GM12878 (cell line): ENCODE data around the gene GPR137B. TPM values are rescaled to one million over a fixed set of nuclear protein-coding genes. Genes with fewer than 3 reads are reported as not detected.

Experiments
- ATAC-seq: fragments of 200-7000 bp; cut with Tn5 transposase; 3 replicates; pipeline ENCODE4 v1.9.1; 2020; ENCODE audit warnings: mild to moderate bottlenecking, moderate library complexity
- BruUV-seq: library from RNA; stranded (reverse); fragments of 400-500 nt; replicated peaks from 2 replicates; lab custom pipeline; 2021; lab: Mats Ljungman, UMichigan
- CTCF ChIA-PET: fragments of 300-600 bp; sonication (Branson Sonifier 250); formaldehyde crosslinking; extraction: SDS; loops from one replicate; lab custom pipeline; 2021; ENCODE audit warnings: inconsistent platforms; lab: Yijun Ruan, JAX
- POLR2A ChIA-PET: fragments of 350-600 bp; formaldehyde crosslinking; extraction: SDS; loops from one replicate; lab custom pipeline; 2021; ENCODE audit warnings: inconsistent platforms; lab: Charles Lee
- RAD21 ChIA-PET: fragments of 300-600 bp; sonication (Branson Sonifier 250); formaldehyde crosslinking; loops from one replicate; lab custom pipeline; 2023; ENCODE audit warnings: antibody characterized with exemption; ENCODE audit not compliant: unreplicated experiment; lab: Charles Lee
- SMC1A ChIA-PET: fragments of 300-600 bp; sonication (Branson Sonifier 250); formaldehyde crosslinking; loops from one replicate; lab custom pipeline; 2023; ENCODE audit not compliant: unreplicated experiment, uncharacterized antibody; lab: Charles Lee
- DNase-seq: peaks from one replicate; pipeline ENCODE4 v3.0.0-alpha.2; 2011; ENCODE audit warnings: low read depth, low spot score
- FAIRE-seq: peaks from 3 replicates; lab custom pipeline; 2011; peaks lifted over from hg19 to GRCh38; lab: Jason Lieb, UNC
- H2AFZ ChIP-seq: 2 replicates; pipeline ENCODE4 v1.6.0; 2011; ENCODE audit warnings: low read depth, low read length, control low read depth; ENCODE audit not compliant: control insufficient read depth
- H3K27ac ChIP-seq: 2 replicates; pipeline ENCODE4 v1.5.1; 2011; ENCODE audit warnings: control low read depth; ENCODE audit not compliant: control insufficient read depth, insufficient read depth
- H3K27me3 ChIP-seq, 2 experiments: replicated peaks in 1 of 2; 2 replicates each; pipeline versions ENCODE4 v1.6.0 to v1.6.1; 2011; ENCODE audit warnings: low read length in 1 of 2; ENCODE audit not compliant: control insufficient read depth in 2 of 2, insufficient read depth in 2 of 2
- H3K36me3 ChIP-seq, 2 experiments: 2 replicates each; pipeline ENCODE4 v1.5.1; 2011; ENCODE audit warnings: low read length in 1 of 2; ENCODE audit not compliant: control insufficient read depth in 2 of 2, insufficient read depth in 2 of 2
- H3K4me1 ChIP-seq: 2 replicates; pipeline ENCODE4 v1.6.1; 2011; ENCODE audit warnings: mild to moderate bottlenecking, low read length, moderate library complexity, mixed read lengths; ENCODE audit not compliant: control insufficient read depth, insufficient read depth
- H3K4me2 ChIP-seq: 2 replicates; pipeline ENCODE4 v1.6.0; 2011; ENCODE audit warnings: control low read depth; ENCODE audit not compliant: control insufficient read depth, insufficient read depth
- H3K4me3 ChIP-seq: fragments of 200-600 bp; sonication (generic); 2 replicates; pipeline ENCODE4 v1.5.1; 2016
- H3K79me2 ChIP-seq: 2 replicates; pipeline ENCODE4 v1.6.0; 2011; ENCODE audit warnings: low read length; ENCODE audit not compliant: control insufficient read depth, insufficient read depth
- H3K9ac ChIP-seq: 2 replicates; pipeline ENCODE4 v1.8.0; 2011; ENCODE audit warnings: low read length, control low read depth, mixed read lengths; ENCODE audit not compliant: control insufficient read depth, insufficient read depth
- H3K9me3 ChIP-seq: replicated peaks from 3 replicates; pipeline ENCODE4 v1.5.1; 2011; ENCODE audit warnings: mild to moderate bottlenecking, low read length; ENCODE audit not compliant: control insufficient read depth, insufficient read depth
- H4K20me1 ChIP-seq: 2 replicates; pipeline ENCODE4 v1.6.0; 2011; ENCODE audit not compliant: control insufficient read depth, insufficient read depth
- BACH1 ChIP-seq: fragments of 450-650 bp; IDR thresholded peaks from 2 replicates; pipeline ENCODE4 v1.6.1; 2017; ENCODE audit warnings: mild to moderate bottlenecking, borderline replicate concordance
- EED ChIP-seq: sonication (generic); IDR thresholded peaks from 2 replicates; pipeline ENCODE4 v1.6.1; 2016; ENCODE audit warnings: antibody characterized with exemption, low read depth
- IKZF2 ChIP-seq, 2 experiments: fragments of 450-650 bp; IDR thresholded peaks; 2 replicates each; pipeline ENCODE4 v1.6.1; 2017; ENCODE audit warnings: mild to moderate bottlenecking in 2 of 2, moderate library complexity in 2 of 2
- MTA2 ChIP-seq: fragments of 450-650 bp; IDR thresholded peaks from 2 replicates; pipeline ENCODE4 v1.6.1; 2016; ENCODE audit warnings: low read depth, mild to moderate bottlenecking, moderate library complexity
- NR2F1 ChIP-seq: fragments of 450-650 bp; conservative IDR thresholded peaks from 2 replicates; pipeline ENCODE4 v1.6.1; 2017; ENCODE audit warnings: mild to moderate bottlenecking
- RUNX3 ChIP-seq: IDR thresholded peaks from 2 replicates; pipeline ENCODE4 v1.6.1; 2012; ENCODE audit warnings: low read length, inconsistent platforms
- WGBS: methylation state at CpG from one replicate; pipeline ENCODE4 v1.1.6; 2016; ENCODE audit warnings: low lambda C conversion rate; ENCODE audit not compliant: insufficient replicate concordance, insufficient coverage; ENCODE audit errors: missing lambda C conversion rate; 5-methylcytosine and 5-hydroxymethylcytosine counted together
- in situ Hi-C: fragments of 300-500 bp; cut with MboI; formaldehyde crosslinking; loops from 9 replicates; pipeline ENCODE4 v1.14.3; 2018; ENCODE audit warnings: mixed read lengths
- intact Hi-C: fragments of 100-400 bp; cut with micrococcal nuclease; formaldehyde crosslinking; loops from one replicate; pipeline ENCODE4 v1.14.2; 2022; ENCODE audit not compliant: unreplicated experiment
- polyA plus RNA-seq, 11 experiments: library from polyadenylated mRNA; depleted of rRNA in 4 of 11; unstranded in 6 of 11; stranded (reverse) in 5 of 11; fragments of >200 nt; fragmentation: Nextera tagmentation in 4 of 11; fragmentation: Illumina TruSeq in 1 of 11; extraction: Ambion mirVana in 4 of 11; extraction: Trizol in 1 of 11; gene quantifications; 1 replicate in 1 of 11; 2 replicates in 10 of 11; pipeline versions ENCODE4 v1.2.1 to v1.2.3, GENCODE V29; 2011 to 2016; ENCODE audit warnings: inconsistent platforms in 2 of 11, missing spikeins in 2 of 11, low read depth in 1 of 11
- total RNA-seq, 4 experiments: library from RNA; depleted of rRNA in 3 of 4; stranded (reverse); fragments of >200 nt in 3 of 4; fragmentation: Illumina TruSeq in 1 of 4; extraction: Trizol in 1 of 4; gene quantifications; 2 replicates each; pipeline versions ENCODE4 v1.2.1 to v1.2.3, GENCODE V29; 2013 to 2021
- TF ChIP-seq, protein P1 (sequence below): fragments of 450-650 bp; IDR thresholded peaks from 2 replicates; pipeline ENCODE4 v1.6.1; 2017; ENCODE audit warnings: low read depth, mild to moderate bottlenecking, moderate library complexity

The GPR137B gene
- total and polyA plus RNA-seq, 10 of the 15 experiments (the other 5 are each of a cell fraction or from before 2014, with no cell fraction given), result 5.4 to 20.8 (median 12.5) TPM

DNA sequence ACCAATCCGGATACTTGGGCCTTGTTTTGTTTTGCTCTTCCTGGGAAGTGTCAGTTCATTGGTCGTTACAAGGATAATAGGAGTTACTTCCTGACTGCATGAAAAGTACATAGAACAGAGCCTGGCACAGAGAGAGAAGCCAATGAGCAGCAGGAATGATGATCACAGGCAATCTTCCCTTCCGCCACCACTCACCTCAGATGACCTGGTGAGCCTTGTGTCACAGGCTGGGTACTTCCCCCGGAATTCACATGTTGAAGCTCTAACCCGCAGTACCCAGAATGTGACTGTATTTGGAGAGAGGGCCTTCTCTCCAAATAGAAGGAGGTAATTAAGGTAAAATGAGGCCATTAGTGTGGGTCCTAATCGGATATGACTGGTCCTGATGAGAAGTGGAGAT is 18.8 kb upstream of the GPR137B start:
- Histone ChIP-seq H3K4me2 (no peak overlapping the region), H3K4me1 (peaks cover 34% of the 10 kb centered on the region), H3K27ac (no peak overlapping the region), H3K4me3 (no peak overlapping the region), H3K27me3 (no peaks in the 10 kb centered on the region), H3K36me3 (no peaks in the 10 kb centered on the region), H3K9me3 (no peaks in the 10 kb centered on the region), H3K79me2 (no peaks in the 10 kb centered on the region), H3K9ac (no peak overlapping the region), H4K20me1 (no peaks in the 10 kb centered on the region), H2AFZ (no peak overlapping the region; the same call in 1 of the 2 replicates)
- BruUV-seq, result no TSS peak
- no peak for FAIRE-seq
- TF ChIP-seq RUNX3 (peak; percentile 59; the same call in 1 of the 2 replicates), NR2F1 (peak; percentile 58), EED (peak; percentile 40; the same call in 1 of the 2 replicates), IKZF2 (IDR thresholded peaks at IDR 0.05) (0 out of 4 replicates have a peak, but pooled peaks have one; percentile 19 to 21), BACH1 (no peak), MTA2 (peak; percentile 62; the same call in 1 of the 2 replicates)
- TF ChIP-seq, protein P1, sequence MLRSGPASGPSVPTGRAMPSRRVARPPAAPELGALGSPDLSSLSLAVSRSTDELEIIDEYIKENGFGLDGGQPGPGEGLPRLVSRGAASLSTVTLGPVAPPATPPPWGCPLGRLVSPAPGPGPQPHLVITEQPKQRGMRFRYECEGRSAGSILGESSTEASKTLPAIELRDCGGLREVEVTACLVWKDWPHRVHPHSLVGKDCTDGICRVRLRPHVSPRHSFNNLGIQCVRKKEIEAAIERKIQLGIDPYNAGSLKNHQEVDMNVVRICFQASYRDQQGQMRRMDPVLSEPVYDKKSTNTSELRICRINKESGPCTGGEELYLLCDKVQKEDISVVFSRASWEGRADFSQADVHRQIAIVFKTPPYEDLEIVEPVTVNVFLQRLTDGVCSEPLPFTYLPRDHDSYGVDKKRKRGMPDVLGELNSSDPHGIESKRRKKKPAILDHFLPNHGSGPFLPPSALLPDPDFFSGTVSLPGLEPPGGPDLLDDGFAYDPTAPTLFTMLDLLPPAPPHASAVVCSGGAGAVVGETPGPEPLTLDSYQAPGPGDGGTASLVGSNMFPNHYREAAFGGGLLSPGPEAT, result no peak
- DNase-seq, result no peak
- intact Hi-C loops (loop anchor here (2.0 kb wide), 1 partner anchor 17 kb away; no protein-coding TSS in a partner anchor), in situ Hi-C loops (loop anchor here (25.0 kb wide), 2 partner anchors 164 to 1014 kb away; partner anchors contain the start of gene ERO1B)
- CTCF ChIA-PET, result interaction anchor here (0.9 to 2.7 kb wide), 9 partner anchors 10 to 158 kb away, joined by 4 to 11 read pairs (median 5); partner anchors contain the start of gene ERO1B
- WGBS, result 16% methylated on average over 6 of the region's 6 CpGs
- POLR2A ChIA-PET, result interaction anchor here (0.6 to 1.9 kb wide), 6 partner anchors 9 to 160 kb away, joined by 3 to 6 read pairs (median 4); no protein-coding TSS in a partner anchor
- RAD21 ChIA-PET, result interaction anchor here (1.0 to 2.1 kb wide), 5 partner anchors 10 to 32 kb away, joined by 4 to 13 read pairs (median 4); no protein-coding TSS in a partner anchor
- SMC1A ChIA-PET, result interaction anchor here (0.8 to 4.7 kb wide), 15 partner anchors 9 to 222 kb away, joined by 3 to 22 read pairs (median 6); no protein-coding TSS in a partner anchor
- peak; percentile 59 for ATAC-seq
